HG03469 (cell line): ENCODE data around the gene LCN6.

ENCODE experiments used
- ATAC-seq: cut with Tn5 transposase; IDR thresholded peaks from one replicate; pipeline ENCODE4 v1.9.1; 2021; ENCODE audit warnings: mild to moderate bottlenecking, moderate library complexity, moderate number of reproducible peaks; ENCODE audit not compliant: unreplicated experiment

The LCN6 gene

DNA sequence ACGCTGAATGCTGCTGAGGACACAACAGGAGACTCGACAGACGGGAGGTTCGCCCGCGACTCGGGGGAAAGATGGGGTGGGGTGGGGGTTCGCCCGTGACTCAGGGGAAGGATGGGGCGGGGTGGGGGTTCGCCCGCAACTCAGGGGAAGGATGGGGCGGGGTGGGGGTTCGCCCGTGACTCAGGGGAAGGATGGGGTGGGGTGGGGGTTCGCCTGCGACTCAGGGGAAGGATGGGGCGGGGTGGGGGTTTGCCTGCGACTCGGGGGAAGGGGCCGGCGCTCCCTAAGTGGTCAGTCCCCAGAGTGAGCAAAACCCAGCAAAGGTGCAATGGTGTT lies 2.2 kb downstream of the LCN6 start:
- no peak for ATAC-seq

DNA sequence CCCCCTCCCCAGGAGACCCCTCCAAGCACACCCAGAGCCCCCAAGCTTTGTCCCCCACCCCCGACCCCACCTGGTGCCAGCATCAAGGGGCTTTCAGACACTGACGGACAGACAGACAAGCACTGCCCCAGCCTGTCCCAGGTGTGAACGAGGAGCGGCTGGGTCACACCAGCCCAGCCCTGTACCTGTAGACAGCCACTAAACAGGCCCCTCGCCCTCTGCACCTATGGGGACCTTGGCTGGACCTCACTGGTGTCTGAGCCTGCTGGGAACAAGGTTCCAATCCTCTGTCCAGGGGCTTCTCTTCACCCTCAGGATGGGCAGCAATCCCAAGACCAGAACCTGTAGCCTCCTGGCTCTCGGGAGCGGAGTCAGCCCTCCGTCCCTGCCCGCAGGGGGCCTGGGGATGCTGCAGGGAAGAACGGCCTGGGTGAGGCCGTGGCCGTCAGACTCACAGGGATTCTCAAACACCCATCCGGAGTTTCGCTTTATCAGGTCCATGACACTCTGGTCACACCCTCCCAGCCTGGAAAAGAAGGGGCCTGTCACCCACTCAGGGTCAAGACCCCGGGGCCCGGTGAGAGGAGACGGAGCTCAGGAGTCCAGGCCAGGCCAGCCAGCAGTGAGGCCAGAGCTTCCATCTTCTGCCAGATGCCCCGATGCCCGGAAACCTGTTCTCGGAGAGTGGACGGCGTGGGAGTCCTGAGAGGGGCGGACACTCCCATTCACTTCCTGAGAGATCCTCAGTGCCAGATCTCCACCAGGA lies 2.8 kb downstream of the LCN6 start:
- no peak for ATAC-seq

DNA sequence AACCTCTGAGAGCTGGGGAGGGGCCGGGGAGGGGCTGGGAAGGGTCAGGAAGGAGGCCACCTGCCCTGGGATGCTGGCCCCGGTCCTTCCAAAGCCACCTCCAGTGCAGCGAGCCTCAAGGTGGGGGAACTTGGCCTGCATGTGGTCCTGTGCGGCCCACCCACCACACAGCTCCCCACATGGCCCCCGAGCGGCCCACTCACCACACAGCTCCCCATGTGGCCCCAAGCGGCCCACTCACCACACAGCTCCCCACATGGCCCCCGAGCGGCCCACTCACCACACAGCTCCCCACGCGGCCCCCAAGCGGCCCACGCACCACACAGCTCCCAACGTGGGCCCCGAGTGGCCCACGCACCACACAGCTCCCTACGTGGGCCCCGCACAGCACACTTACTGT lies 3.6 kb downstream of the LCN6 start:
- no peak for ATAC-seq

DNA sequence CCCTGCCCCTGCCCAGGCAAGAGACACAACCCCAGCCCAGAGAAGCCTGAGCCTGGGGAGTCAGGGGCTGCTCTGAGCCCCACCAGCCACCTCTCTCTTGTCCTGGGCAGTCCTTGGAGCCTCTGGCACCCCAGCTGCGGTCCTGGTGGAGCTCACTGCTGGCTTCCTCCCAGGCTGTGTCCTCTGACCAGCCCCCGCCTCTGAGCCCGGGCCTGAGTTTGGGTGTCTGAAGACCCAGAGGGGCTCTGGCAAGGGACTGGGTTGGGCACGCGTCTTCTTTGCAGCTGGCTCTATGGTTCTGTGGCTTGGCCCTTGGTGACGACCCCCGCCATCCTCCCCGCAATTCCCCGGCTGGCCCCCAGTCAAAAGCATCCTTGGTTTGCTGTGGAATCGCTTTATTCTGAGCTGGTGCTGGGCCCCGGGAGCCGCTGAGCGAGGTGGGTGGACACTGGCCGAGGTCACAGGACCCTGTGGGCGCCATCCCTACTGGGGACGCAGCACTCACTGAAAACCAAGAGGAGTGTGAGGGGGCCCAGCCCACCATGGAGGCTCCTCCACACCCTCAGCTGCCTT lies 4.6 kb downstream of the LCN6 start:
- ATAC-seq, result no peak

DNA sequence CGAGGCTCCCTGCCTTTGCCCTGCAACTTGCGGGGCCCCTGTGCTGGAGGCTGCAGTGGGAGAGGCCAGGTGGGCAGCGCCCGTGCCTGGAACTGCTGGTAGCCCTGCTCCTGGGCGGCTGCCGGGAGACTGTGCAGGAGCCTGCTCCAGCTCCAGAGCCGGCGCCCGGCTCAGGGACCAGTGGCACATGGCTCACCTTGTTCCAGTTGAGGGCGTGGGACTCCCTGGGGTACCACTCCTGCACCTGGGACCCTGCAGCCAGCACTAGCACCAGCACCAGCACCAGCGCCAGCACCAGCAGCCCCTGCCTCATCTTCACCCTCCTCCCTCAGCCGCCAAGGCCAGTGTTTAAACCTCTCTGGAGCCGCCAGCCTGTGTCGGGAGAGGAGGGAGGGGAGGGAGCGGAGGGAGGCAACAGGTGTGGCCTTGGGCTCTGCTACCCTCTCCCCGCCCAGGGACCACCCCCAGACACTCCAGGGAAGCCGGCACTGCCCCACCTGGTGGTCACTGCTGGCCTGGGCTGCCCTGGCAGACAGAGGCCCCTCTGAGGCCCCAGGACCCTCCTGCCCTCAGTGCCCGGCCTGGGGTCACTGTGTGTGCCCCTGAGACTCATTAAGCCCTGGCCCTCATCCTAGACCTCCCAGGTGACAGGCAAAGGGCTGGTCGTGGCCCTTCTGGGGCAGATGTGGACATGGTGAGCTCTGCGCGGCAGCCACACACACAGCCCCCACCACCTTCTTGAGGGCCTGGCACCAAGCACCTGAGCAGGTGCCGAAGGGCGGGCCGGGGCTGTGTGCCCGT lies 5.5 kb downstream of the LCN6 start, which contains the start of gene LCN10:
LCN10 (minus strand) TSS at position 350 of the 801 bp plus-strand sequence; CDS start at position 313, 37 bp downstream.
- no peak for ATAC-seq

DNA sequence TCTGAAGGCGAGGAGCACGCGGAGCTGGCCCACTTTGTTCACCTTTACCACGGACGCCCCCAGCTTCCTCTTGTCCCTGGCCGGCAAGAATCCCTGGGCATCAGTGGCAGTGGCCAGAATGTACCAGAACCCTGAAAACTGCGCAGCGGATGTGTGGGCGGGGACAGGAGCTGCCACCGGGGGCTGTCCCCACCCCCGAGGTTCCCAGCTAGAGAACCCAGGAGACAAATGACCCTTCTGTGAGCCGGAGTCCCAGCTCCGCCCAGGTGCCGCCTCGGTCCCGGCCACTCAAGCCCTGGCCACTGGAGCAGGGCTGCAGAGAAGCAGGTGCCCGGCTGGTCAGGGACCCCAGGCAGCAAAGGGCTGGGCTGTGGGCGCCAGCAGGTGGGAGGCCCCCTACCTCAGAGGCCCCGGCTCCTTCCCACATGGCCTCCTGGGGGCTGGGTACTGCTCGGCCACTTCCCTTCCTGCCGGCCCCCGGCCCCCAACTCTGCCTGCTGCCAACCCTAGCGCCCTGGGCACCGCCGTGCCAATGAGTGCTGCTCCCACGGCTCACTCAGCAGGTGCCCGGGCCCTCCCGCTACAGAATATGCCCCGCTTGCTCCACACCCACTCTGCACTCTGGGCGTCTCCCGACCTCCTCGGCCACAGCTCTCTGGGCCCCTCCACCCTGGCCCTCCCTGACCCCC lies 6.3 kb downstream of the LCN6 start:
- no peak for ATAC-seq

DNA sequence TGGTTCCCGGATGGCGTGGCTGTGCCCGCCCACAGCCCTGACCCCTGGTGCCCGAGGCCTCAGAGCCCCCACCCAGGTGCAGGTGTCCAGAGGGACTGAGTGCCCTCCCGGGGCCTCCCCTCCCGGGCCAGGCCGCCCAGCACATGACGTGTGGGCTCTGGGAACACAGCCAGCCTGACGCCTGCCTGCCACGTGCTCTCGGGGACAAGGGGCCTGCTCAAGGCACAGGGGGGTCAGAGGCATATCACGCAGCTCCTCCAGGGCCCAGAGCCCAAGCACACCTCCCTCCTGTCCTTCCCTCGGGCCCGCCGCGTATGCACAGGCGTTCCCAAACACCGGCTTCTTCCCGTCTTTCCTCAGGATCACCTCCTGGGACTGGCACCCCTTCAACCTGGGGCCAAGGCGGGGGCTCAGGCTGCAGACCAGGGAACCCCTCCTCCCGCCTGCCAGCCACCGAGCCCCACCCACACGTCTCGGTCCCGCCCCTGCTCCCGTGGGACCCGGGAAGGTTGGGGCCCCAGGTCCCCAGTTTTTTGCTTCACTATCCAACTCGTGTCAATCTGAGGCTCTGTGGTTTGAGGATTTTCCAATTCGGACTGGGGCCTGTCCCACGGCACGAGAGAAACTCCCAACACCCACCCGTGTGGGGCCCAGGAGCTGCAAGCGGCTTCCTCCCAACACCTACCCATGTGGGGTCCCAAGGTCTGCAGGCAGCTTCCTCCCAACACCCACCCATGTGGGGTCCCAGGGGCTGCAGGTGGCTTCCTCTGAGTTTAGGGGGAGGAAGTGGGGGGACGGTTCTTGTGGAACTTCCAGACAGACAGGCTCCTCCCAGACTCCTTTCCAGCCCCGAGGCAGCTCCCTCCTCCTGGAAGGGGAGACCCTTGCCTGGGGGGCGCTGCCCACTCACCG lies 7.1 kb downstream of the LCN6 start:
- ATAC-seq, result no peak

DNA sequence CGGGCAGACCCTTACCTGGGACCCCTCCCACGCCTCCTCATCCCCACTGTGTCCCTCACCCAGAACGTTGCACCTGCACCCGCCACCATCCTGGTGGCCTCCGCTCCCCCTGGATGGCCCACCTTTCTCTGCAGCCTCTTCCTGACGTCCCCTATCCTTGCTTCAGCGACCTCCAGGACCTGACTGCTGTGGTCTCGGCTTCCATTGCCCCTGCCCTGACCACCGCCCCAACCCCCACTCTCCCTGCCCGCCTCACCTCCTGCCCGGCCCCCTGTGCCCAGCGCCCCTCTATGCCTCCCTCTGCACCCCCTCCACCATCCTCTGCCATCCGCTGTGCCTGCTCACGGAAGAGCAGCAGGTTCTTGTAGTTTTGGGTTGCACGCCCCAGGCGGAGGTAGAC lies 7.8 kb downstream of the LCN6 start:
- no peak for ATAC-seq

DNA sequence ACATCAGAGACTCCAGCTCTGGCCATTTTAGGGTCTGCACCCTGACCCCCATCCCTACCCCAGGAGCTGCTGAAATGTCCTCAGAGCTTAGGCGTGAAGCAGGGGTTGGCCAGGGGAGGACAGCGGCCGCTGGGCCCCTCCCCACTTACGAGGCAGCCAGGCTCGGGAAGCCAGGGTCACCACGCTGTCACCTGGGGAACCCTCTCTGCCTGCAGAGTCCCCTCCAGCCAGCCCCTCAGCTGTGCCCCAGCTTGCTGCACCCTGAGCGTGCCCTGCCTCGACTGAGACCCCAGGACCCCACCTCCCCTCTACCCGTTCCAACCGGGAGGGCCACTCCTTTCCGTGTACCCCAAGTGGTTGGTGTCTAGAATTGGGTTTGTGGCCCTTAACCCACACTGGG lies 8.3 kb downstream of the LCN6 start:
- ATAC-seq, result no peak

DNA sequence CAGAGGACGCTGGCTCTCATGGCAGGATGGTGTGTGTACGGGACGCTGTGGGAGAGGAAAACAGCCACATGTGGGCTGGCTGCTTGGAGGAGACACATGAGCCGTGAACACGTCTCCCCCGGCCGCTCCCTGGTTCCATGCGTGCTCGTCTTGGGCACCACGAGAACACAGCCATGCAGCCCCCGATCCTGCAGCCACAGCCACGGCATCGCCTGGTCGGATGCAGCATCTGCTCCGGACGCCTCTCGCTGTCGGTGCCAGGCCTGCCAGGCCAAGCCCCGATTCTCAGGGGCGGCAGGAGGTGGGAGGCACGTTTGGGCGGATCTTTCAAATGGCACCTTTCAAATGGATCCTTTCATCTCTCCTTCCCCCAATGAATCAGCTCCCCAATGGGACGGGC lies 8.8 kb downstream of the LCN6 start:
- ATAC-seq, result no peak

DNA sequence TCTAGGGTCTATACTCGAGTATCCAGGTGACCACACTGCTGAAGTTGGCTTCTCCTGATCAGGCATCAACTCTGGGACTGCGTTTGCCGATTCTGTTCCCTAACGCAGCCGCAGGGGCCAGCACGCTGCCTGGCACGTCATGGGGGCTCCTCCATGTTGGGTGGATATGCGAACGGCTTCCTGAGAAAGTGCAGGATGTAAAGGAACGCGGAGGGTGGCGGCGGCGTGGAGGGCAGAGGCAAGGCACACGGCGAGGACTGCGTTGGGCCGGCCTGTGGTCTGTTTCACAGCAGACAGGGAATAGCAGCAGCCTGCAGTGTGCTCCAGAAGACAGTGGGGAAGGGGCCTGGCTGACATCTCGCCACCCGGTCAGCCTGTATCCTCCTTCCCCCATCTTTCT lies 9.4 kb downstream of the LCN6 start:
- ATAC-seq, result no peak

DNA sequence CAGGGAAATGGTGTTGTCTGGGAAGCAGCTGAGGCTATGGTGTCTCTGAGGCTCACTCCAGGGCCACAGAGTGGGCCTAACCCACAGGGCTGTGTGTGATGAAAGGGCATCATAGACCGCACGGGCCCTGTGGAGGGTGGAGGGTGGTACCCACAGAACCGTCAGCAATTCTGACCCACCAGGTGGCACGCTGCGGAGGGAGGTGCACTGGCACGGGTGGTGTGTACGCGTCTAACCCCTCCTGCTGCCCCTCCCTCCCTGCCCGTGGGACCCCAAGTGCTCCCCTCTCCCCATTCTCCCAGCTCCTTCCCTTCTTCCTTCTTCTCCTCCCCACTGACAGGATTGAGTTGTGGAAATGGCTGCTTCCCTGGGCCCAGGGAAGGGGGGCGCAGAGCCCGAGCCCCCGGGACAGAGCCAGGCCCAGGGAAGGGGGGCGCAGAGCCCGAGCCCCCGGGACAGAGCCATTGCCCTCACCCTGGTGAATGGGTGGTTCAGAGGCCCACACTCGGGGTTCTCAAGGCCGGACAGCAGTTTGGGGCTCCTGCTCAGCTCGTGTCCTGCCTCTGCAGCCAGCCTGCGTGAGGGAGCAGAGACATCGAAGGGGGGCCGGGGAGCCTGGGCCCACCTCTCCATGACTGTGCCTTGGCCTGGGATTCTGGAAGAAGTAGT lies 12.4 kb downstream of the LCN6 start:
- ATAC-seq, result no peak

DNA sequence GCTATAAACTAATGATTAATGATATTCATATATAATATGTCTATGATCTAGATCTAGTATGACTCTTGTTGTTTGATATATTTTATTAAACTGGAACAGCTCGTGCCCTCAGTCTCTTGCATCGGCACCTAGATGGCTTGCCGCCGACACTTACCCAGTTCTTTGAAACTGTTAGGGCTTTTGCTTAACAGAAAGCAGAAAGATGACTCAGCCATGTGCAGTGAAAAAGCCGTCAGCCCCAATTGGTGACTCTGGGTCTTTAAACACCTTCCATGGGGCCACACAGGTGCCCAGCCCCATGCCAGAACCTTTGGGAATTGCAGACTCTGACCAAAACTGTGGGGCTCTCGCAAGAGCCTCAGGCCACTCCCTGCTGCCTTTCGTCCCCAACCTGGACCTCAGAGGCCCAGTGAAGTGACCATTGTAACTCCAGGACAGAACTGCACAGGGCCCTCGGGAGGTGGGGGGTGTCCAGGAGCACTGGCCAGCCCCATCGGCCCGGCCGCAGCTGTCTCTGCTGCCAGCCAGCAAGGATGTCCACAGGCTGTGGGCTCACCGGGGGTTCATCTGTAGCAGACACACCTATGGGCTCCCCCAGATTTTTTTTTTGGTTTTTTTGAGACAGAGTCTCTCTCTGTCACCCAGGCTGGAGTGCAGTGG lies 13.4 kb downstream of the LCN6 start:
- ATAC-seq, result no peak

DNA sequence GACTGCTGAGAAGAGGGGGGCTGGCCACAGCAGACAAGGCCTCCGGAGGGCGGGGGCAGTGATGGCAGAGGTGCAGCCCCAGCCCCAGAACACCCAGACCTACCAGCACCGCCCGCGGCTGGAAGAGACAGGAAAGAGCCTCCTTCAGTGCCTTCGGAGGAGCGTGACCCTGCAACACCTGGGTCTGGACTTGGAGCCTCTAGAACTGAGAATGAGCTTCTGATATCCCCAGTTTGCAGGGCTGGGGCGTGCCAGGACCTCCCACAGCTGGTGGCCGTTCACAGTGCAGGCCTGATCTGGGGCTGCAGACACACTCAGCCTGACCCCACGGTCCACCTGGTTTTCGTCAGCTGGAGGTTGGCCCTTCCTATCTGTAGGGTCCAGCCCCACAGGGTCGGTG lies 14.7 kb downstream of the LCN6 start:
- no peak for ATAC-seq

DNA sequence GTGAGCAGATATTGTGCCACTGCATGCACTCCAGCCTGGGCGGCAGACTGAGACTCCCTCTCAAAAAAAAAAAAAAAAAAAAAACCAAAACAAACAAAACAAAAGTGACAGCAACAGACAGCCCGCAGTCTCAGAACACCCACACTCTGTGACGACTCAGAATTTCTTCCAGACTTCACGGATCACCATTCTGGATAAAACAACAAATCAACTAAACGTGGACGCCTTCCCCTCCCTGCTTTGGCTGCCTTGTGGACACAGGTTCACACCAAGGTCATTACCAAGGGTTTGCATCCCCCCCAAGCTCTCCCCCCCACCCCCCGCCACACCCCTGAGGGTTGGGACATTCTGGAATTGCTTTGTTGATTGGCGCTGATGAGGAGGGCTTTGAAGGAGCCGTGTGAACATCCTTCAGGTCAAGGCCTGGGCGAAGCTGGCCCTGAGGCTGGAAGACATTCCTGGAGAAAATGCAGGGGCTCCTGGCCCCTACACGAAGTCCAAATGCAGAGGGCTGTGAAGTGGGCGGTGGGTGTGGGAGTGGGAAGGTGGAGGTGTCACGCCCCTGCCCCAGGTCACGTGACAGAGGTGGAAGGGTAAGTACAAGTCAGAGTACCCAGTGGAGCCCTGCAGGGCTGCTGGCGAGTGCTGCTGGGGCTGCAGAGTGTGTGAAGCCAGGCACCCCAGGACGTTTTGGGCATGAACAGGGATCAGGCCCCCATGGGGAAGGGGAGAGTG lies 15.7 kb downstream of the LCN6 start:
- no peak for ATAC-seq

DNA sequence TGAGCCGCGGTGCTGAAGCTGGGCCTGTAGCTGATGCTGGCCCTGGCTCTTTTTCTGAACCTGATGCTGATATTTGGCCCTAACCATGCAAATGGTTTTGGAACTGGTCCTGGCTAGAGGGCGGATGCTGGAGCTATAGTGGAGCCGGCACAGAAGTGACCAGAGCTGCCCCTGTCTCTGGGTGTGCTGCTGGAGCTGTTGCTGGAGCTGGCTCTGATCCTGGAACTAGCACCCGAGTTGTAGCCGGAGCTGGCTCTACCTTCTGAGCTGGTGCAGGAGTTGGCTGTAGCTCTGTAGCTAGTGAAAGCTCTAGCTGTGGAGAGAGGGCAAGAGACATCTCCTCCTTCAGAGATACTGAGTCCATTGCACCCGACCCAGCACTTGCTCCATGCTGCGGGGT lies 18.4 kb downstream of the LCN6 start:
- no peak for ATAC-seq

DNA sequence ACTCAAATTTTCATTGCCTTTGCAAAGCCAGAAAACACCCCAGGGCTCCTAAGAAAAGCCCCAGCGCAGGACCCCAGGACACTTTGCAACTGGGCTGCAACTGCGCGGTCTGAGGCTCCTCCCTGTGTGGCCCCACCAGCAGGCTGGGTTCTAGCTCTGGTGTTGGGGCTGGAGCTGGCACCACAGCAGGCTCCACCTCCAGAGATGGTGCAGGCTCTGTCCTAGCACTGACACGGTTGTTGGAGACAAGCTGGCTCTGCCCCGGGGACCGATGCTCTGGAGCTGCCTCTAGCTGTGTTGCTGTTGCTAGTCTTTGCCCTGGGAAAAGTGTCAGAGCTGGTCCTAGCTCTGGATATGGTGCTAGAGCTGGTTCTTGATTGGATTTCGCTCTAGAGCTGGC lies 19.2 kb downstream of the LCN6 start:
- ATAC-seq, result no peak

DNA sequence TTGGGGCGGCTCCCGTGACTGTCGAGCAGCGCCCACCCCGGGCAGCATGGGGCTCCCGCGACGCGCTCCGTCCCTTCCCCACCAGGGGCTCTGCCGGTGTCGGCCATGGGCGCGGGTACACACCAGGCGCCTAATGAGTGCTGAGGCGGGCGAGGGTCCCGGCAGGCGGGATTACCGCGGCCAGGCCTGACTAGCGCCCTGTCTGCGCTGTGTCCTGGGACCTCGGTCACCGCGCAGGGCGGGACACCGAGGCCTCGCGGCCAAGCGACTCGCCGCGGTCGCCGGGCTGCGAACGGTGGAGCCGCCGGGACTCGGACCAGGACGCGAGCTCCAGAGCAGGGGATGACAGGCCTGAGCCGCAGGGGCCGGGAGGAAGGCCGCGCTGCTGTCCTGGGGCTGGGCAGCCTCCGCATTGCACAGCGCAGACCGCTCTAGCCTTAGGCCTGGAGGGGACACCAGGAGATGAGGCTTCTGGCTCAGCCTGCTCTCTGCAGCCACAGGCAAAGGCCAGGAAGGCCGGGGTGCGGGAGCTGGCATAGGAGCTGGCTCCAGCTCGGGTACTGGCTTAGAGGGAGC lies 19.7 kb downstream of the LCN6 start:
- ATAC-seq, result no peak
